Smooth muscle cell (in vitro differentiated cells): Measurements from ENCODE around the gene FBXO44. TPM values are rescaled to one million over a fixed set of nuclear protein-coding genes. Genes with fewer than 3 reads are reported as not detected.

ENCODE experiments used
- DNase-seq: peaks from one replicate; lab custom pipeline; 2025; ENCODE audit not compliant: unreplicated experiment; lab: John Stamatoyannopoulos, UW
- H2AFZ ChIP-seq: fragments of 200-600 bp; sonication (generic); 2 replicates; pipeline ENCODE4 v1.6.0; 2016; ENCODE audit warnings: antibody characterized with exemption, low read depth, mild to moderate bottlenecking
- H3F3A ChIP-seq: fragments of 200-600 bp; sonication (generic); 2 replicates; pipeline ENCODE4 v1.6.0; 2017; ENCODE audit warnings: antibody characterized with exemption, low read depth
- H3K27ac ChIP-seq: fragments of 200-600 bp; sonication (generic); 2 replicates; pipeline ENCODE4 v1.5.1; 2016; ENCODE audit warnings: low read depth, mild to moderate bottlenecking
- H3K27me3 ChIP-seq: fragments of 200-600 bp; sonication (generic); 2 replicates; pipeline ENCODE4 v1.6.1; 2016; ENCODE audit warnings: low read depth, mild to moderate bottlenecking
- H3K36me3 ChIP-seq: fragments of 200-600 bp; sonication (generic); 2 replicates; pipeline ENCODE4 v1.5.1; 2016; ENCODE audit warnings: low read depth
- H3K4me1 ChIP-seq: fragments of 200-600 bp; sonication (generic); 2 replicates; pipeline ENCODE4 v1.5.1; 2016; ENCODE audit warnings: low read depth
- H3K4me2 ChIP-seq: fragments of 200-600 bp; sonication (generic); 2 replicates; pipeline ENCODE4 v1.6.0; 2016; ENCODE audit warnings: mild to moderate bottlenecking
- H3K4me3 ChIP-seq: fragments of 200-600 bp; sonication (generic); 2 replicates; pipeline ENCODE4 v1.5.1; 2016; ENCODE audit warnings: mild to moderate bottlenecking
- H3K79me2 ChIP-seq: fragments of 200-600 bp; sonication (generic); 2 replicates; pipeline ENCODE4 v1.6.0; 2016; ENCODE audit warnings: low read depth, mild to moderate bottlenecking
- H3K9ac ChIP-seq: fragments of 200-600 bp; sonication (generic); 2 replicates; pipeline ENCODE4 v1.6.0; 2016; ENCODE audit warnings: low read depth
- H3K9me3 ChIP-seq: fragments of 200-600 bp; sonication (generic); replicated peaks from 2 replicates; pipeline ENCODE4 v1.5.1; 2016; ENCODE audit warnings: low read depth
- H4K20me1 ChIP-seq: fragments of 200-600 bp; sonication (generic); 2 replicates; pipeline ENCODE4 v1.6.0; 2016; ENCODE audit warnings: low read depth
- WGBS: methylation state at CpG from one replicate; pipeline ENCODE4 v1.1.7; 2016; ENCODE audit warnings: low lambda C conversion rate; 5-methylcytosine and 5-hydroxymethylcytosine counted together
- polyA plus RNA-seq: library from polyadenylated mRNA; unstranded; fragments of >200 nt; fragmentation: Nextera tagmentation; extraction: Ambion mirVana; gene quantifications from 2 replicates; pipeline ENCODE4 v1.2.1, GENCODE V29; 2016
- total RNA-seq: library from RNA; depleted of rRNA; stranded (reverse); fragments of >200 nt; gene quantifications from 2 replicates; pipeline ENCODE4 v1.2.3, GENCODE V29; 2014
- TF ChIP-seq, protein P1 (sequence below): fragments of 200-600 bp; sonication (generic); IDR thresholded peaks from 2 replicates; pipeline ENCODE4 v1.5.1; 2017; ENCODE audit warnings: borderline replicate concordance, mild to moderate bottlenecking, antibody characterized with exemption; ENCODE audit not compliant: insufficient read depth, poor library complexity, severe bottlenecking

The FBXO44 gene
- total and polyA plus RNA-seq, 2 experiments from 2014 or later = 9.0 to 16.2 TPM

GRCh38 chr1:11682799-11683198 is 28.1 kb downstream of the FBXO44 start:
- Histone ChIP-seq H3K27me3 (no peaks in the 10 kb centered on the region), H3K4me1 (peaks cover 14% of the 10 kb centered on the region), H3K9me3 (no peaks in the 10 kb centered on the region), H3K27ac (no peak overlapping the region), H3K4me3 (no peak overlapping the region), H3K4me2 (no peak overlapping the region), H3K79me2 (no peaks in the 10 kb centered on the region), H2AFZ (no peak overlapping the region), H3F3A (no peaks in the 10 kb centered on the region), H4K20me1 (no peaks in the 10 kb centered on the region), H3K9ac (no peak overlapping the region), H3K36me3 (no peaks in the 10 kb centered on the region)
- DNase-seq = no peak
- TF ChIP-seq, protein P1, sequence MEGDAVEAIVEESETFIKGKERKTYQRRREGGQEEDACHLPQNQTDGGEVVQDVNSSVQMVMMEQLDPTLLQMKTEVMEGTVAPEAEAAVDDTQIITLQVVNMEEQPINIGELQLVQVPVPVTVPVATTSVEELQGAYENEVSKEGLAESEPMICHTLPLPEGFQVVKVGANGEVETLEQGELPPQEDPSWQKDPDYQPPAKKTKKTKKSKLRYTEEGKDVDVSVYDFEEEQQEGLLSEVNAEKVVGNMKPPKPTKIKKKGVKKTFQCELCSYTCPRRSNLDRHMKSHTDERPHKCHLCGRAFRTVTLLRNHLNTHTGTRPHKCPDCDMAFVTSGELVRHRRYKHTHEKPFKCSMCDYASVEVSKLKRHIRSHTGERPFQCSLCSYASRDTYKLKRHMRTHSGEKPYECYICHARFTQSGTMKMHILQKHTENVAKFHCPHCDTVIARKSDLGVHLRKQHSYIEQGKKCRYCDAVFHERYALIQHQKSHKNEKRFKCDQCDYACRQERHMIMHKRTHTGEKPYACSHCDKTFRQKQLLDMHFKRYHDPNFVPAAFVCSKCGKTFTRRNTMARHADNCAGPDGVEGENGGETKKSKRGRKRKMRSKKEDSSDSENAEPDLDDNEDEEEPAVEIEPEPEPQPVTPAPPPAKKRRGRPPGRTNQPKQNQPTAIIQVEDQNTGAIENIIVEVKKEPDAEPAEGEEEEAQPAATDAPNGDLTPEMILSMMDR = no peak
- WGBS = 9% methylated on average over 1 of the region's 1 CpG

DNA sequence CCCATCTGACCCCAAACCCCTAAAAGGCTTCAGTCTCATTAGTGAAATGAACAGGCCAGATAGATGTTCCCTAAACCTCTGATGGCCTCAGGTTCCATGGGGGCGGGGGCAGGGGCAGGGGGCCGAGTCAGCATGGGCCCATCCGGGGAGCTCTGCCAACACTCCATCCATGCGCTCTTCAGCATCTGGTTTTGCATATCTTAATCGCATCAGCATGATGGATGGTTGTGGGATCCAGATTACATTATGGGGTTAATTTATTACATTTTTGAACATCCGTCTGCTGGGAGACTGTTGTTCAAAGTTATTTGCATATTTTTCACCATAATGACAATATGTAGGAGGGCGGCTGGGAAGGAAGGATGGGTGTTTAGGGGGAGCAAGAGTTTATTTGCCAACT is 29.4 kb downstream of the FBXO44 start:
- no peaks in the 10 kb centered on the region for H4K20me1 ChIP-seq
- H3K4me2 ChIP-seq = no peak overlapping the region
- no peak overlapping the region for H3K27ac ChIP-seq
- WGBS = 72% methylated on average over 7 of the region's 7 CpGs
- no peaks in the 10 kb centered on the region for H3K9me3 ChIP-seq
- H3K79me2 ChIP-seq = no peaks in the 10 kb centered on the region
- H3K4me3 ChIP-seq = no peak overlapping the region
- no peaks in the 10 kb centered on the region for H3K27me3 ChIP-seq
- no peak for DNase-seq
- H3K9ac ChIP-seq = no peak overlapping the region
- no peak overlapping the region for H2AFZ ChIP-seq
- H3K36me3 ChIP-seq = no peaks in the 10 kb centered on the region
- no peaks in the 10 kb centered on the region for H3F3A ChIP-seq
- TF ChIP-seq, protein P1 = no peak
- peaks cover 14% of the 10 kb centered on the region for H3K4me1 ChIP-seq

GRCh38 chr1:11685210-11685752 is 30.6 kb downstream of the FBXO44 start:
- H3K9ac ChIP-seq = no peak overlapping the region
- H3K79me2 ChIP-seq = no peaks in the 10 kb centered on the region
- H3K4me3 ChIP-seq = no peak overlapping the region
- no peak for DNase-seq
- 92% methylated on average over 7 of the region's 7 CpGs for WGBS
- peaks cover 14% of the 10 kb centered on the region for H3K4me1 ChIP-seq
- H2AFZ ChIP-seq = no peak overlapping the region
- no peaks in the 10 kb centered on the region for H4K20me1 ChIP-seq
- H3F3A ChIP-seq = no peaks in the 10 kb centered on the region
- peaks cover 12% of the 10 kb centered on the region for H3K27me3 ChIP-seq
- H3K9me3 ChIP-seq = no peaks in the 10 kb centered on the region
- H3K36me3 ChIP-seq = no peaks in the 10 kb centered on the region
- no peak overlapping the region for H3K27ac ChIP-seq
- TF ChIP-seq, protein P1 = no peak
- H3K4me2 ChIP-seq = no peak overlapping the region

GRCh38 chr1:11688506-11688905 is 33.8 kb downstream of the FBXO44 start:
- no peaks in the 10 kb centered on the region for H3K9me3 ChIP-seq
- 98% methylated on average over 4 of the region's 4 CpGs for WGBS
- no peak for DNase-seq
- H4K20me1 ChIP-seq = no peaks in the 10 kb centered on the region
- peaks cover 44% of the 10 kb centered on the region for H3K27me3 ChIP-seq
- TF ChIP-seq, protein P1 = no peak
- H3F3A ChIP-seq = no peaks in the 10 kb centered on the region
- H3K79me2 ChIP-seq = no peaks in the 10 kb centered on the region
- H3K4me2 ChIP-seq = no peak overlapping the region
- no peak overlapping the region for H3K27ac ChIP-seq
- no peak overlapping the region for H2AFZ ChIP-seq
- H3K9ac ChIP-seq = no peak overlapping the region
- H3K36me3 ChIP-seq = no peaks in the 10 kb centered on the region
- H3K4me3 ChIP-seq = no peak overlapping the region
- no peaks in the 10 kb centered on the region for H3K4me1 ChIP-seq
